Tibial artery (tissue), 4 donors: ENCODE results near the gene TLCD3B.

ENCODE experiments used
- DNase-seq, 2 donors: peaks; one replicate each; pipeline ENCODE4 v3.0.0-alpha.2; 2019
- H3K27ac ChIP-seq, 2 donors: fragments of 200-600 bp; sonication (generic) in 1 of 2; 1 replicate in 1 of 2; 2 replicates in 1 of 2; pipeline ENCODE4 v1.5.1; 2018 to 2019; ENCODE audit warnings: mild to moderate bottlenecking in 1 of 2
- H3K27me3 ChIP-seq, 2 donors: fragments of 200-600 bp; sonication (generic) in 1 of 2; one replicate each; pipeline versions ENCODE4 v1.5.1 to v1.6.0; 2016 to 2019
- H3K36me3 ChIP-seq, 3 donors: fragments of 200-600 bp; sonication (generic) in 2 of 3; one replicate each; pipeline ENCODE4 v1.5.1; 2016 to 2019; ENCODE audit warnings: mild to moderate bottlenecking in 2 of 3
- H3K4me1 ChIP-seq, 4 donors: fragments of 200-600 bp; sonication (generic) in 2 of 4; 1 replicate in 3 of 4; 2 replicates in 1 of 4; pipeline ENCODE4 v1.5.1; 2016 to 2019
- H3K4me3 ChIP-seq, 2 donors: fragments of 200-600 bp; sonication (generic) in 1 of 2; 1 replicate in 1 of 2; 2 replicates in 1 of 2; pipeline ENCODE4 v1.5.1; 2018 to 2019; ENCODE audit warnings: mild to moderate bottlenecking in 2 of 2
- H3K9me3 ChIP-seq, 3 donors: fragments of 200-600 bp; sonication (generic) in 1 of 3; one replicate each; pipeline ENCODE4 v1.5.1; 2016 to 2019
- CTCF ChIP-seq, 2 experiments: fragments of 200-600 bp in 1 of 2; fragments of 450-650 bp in 1 of 2; IDR thresholded peaks; one replicate each; pipeline ENCODE4 v1.5.1; 2017 to 2019; ENCODE audit warnings: antibody characterized with exemption in 2 of 2, mild to moderate bottlenecking in 1 of 2, moderate library complexity in 1 of 2
- intact Hi-C: fragments of 100-400 bp; cut with DNase I; formaldehyde crosslinking; loops from one replicate; pipeline ENCODE4 v1.15.0; 2023; ENCODE audit warnings: low total_unique reads

The TLCD3B gene, protein sequence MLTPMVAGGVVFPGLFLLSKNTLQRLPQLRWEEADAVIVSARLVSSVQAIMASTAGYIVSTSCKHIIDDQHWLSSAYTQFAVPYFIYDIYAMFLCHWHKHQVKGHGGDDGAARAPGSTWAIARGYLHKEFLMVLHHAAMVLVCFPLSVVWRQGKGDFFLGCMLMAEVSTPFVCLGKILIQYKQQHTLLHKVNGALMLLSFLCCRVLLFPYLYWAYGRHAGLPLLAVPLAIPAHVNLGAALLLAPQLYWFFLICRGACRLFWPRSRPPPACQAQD

DNA sequence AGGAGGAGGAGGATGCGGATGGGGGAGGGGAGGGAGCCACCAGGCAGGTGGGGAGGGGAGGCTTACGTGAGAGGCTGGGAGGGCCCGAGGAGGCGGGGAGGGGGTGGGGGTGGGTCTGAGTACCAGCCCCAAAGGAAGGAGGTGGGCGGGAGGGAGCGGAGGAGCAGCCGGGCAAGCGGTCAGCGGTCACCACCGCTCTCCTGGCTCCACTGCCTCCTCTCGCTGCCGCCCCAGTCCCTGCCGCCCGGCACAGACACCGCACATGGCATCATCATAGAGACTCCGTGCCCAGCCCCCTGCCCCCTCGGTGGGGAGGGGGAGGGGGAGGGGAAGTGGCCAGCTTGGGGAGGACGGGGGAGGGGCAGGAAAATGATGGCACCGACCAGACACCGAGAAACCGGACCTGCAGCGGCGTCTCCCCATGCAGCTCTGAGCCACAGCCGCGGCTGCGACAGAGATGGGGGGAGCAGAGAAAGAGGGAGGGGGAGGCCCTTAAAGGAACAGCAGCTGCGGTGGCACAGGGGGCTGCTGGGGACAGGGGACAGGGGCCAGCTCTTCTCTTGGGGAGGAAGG is at the start of gene TLCD3B:
TSS of gene TLCD3B (minus strand) at position 431 of the 573 bp plus-strand sequence. CDS start 744 bp downstream, outside the sequence.
- no peaks in the 10 kb centered on the region for H3K9me3 ChIP-seq
- no peaks in the 10 kb centered on the region for H3K36me3 ChIP-seq
- intact Hi-C loops = no loop called here
- H3K27me3 ChIP-seq = peaks cover 0 to 98% of the 10 kb centered on the region in 2 donors
- TF ChIP-seq CTCF (IDR thresholded peaks at IDR 0.05) = no peak
- peaks cover 0 to 17% (median 10%) of the 10 kb centered on the region in 4 donors for H3K4me1 ChIP-seq
- H3K27ac ChIP-seq = no peak within 1 kb of the TSS
- no peak for DNase-seq
- no peak within 1 kb of the TSS for H3K4me3 ChIP-seq

DNA sequence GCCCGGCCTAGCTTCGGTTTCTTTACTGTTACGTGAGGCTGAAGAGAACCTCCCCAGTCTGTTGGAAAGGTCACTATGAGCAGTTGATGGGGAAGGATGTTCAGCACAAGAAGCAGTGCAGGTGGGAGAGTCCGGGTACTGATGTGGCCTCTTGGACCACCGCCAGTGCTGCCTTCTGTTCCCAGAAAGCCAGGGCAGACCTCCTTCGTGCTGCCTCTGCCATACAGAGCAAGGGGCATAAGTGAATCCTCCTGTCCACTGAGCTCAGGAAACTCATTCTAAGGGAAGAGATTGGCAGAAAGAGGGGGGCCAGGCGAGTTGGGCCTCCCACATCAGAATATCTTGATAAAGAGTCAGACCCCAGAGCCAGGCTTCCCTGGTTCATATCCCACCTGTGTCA is 48.4 kb upstream of the TLCD3B start:
- Histone ChIP-seq H3K27me3 (no peaks in the 10 kb centered on the region), H3K27ac (no peak overlapping the region), H3K4me3 (no peak overlapping the region), H3K4me1 (peaks cover 0 to 31% (median 23%) of the 10 kb centered on the region in 4 donors), H3K9me3 (no peaks in the 10 kb centered on the region), H3K36me3 (peaks cover 42 to 69% (median 67%) of the 10 kb centered on the region in 3 donors)
- intact Hi-C loops = no loop called here
- TF ChIP-seq CTCF (IDR thresholded peaks at IDR 0.05) = no peak
- no peak for DNase-seq

DNA sequence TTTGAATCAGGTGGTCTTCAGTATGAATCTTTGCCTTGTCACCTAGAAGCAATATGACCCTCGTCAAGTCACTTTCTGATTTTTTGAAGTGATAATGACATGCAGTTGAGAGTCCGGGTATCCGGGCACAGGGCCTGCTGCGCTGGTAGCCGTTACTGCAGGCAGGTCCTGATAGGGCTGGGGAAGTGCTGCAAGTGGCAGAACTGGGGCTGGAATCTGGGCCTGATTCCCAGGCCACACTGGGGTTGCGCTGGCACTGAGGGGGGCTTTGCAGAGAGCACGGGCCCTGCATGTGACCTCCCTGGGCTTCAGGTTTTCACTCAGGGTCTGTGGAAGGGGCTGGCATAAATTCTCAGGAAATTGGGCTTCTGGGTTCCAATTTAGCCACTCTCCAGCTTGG is 47.7 kb upstream of the TLCD3B start:
- H3K36me3 ChIP-seq = peaks cover 37 to 62% (median 61%) of the 10 kb centered on the region in 3 donors
- intact Hi-C loops = no loop called here
- no peaks in the 10 kb centered on the region for H3K27me3 ChIP-seq
- no peak for DNase-seq
- peaks cover 0 to 31% (median 23%) of the 10 kb centered on the region in 4 donors for H3K4me1 ChIP-seq
- H3K27ac ChIP-seq = no peak overlapping the region
- no peak overlapping the region for H3K4me3 ChIP-seq
- H3K9me3 ChIP-seq = no peaks in the 10 kb centered on the region
- no peak for TF ChIP-seq CTCF (IDR thresholded peaks at IDR 0.05)

GRCh38 chr16:30077656-30078055 is 46.6 kb upstream of the TLCD3B start:
- intact Hi-C loops = no loop called here
- no peak overlapping the region for H3K27ac ChIP-seq
- no peak for DNase-seq
- H3K36me3 ChIP-seq = peaks cover 38 to 62% (median 61%) of the 10 kb centered on the region in 3 donors
- no peak for TF ChIP-seq CTCF (IDR thresholded peaks at IDR 0.05)
- H3K9me3 ChIP-seq = no peaks in the 10 kb centered on the region
- peaks cover 0 to 31% (median 23%) of the 10 kb centered on the region in 4 donors for H3K4me1 ChIP-seq
- H3K27me3 ChIP-seq = no peaks in the 10 kb centered on the region
- H3K4me3 ChIP-seq = peak overlapping the region in 1 of 2 donors; percentile 99

GRCh38 chr16:30076276-30076791 is 45.3 kb upstream of the TLCD3B start:
- Histone ChIP-seq H3K27me3 (no peaks in the 10 kb centered on the region), H3K4me1 (peaks cover 0 to 31% (median 23%) of the 10 kb centered on the region in 4 donors), H3K9me3 (no peaks in the 10 kb centered on the region), H3K27ac (peak overlapping the region; percentile 86 to 90), H3K4me3 (peak overlapping the region; percentile 86 to 99), H3K36me3 (peaks cover 36 to 61% (median 61%) of the 10 kb centered on the region in 3 donors)
- intact Hi-C loops = no loop called here
- TF ChIP-seq CTCF (IDR thresholded peaks at IDR 0.05) = no peak
- DNase-seq = no peak
